Mucosa of descending colon (tissue), 3 donors: ENCODE measurements around the gene RERG. TPM values are rescaled to one million over a fixed set of nuclear protein-coding genes. Genes with fewer than 3 reads are reported as not detected.

Experiments
- ATAC-seq: fragments of 200-7000 bp; cut with Tn5 transposase; one replicate; pipeline ENCODE4 v1.9.1; 2020; ENCODE audit warnings: mild to moderate bottlenecking, moderate library complexity
- DNase-seq, 3 donors: peaks; one replicate each; pipeline ENCODE4 v3.0.0-alpha.2; 2020
- H3K36me3 ChIP-seq: fragments of 200-600 bp; one replicate; pipeline ENCODE4 v1.8.0; 2021; ENCODE audit warnings: low read depth, mild to moderate bottlenecking
- H3K4me1 ChIP-seq: fragments of 200-600 bp; one replicate; pipeline ENCODE4 v1.8.0; 2021; ENCODE audit warnings: low read depth, mild to moderate bottlenecking
- H3K4me3 ChIP-seq: fragments of 200-600 bp; one replicate; pipeline ENCODE4 v1.8.0; 2021; ENCODE audit warnings: mild to moderate bottlenecking
- H3K9me3 ChIP-seq: fragments of 200-600 bp; one replicate; pipeline ENCODE4 v1.8.0; 2021; ENCODE audit warnings: mild to moderate bottlenecking
- CTCF ChIP-seq: fragments of 200-600 bp; IDR thresholded peaks from one replicate; pipeline ENCODE4 v1.8.0; 2022; ENCODE audit warnings: antibody characterized with exemption, mild to moderate bottlenecking
- intact Hi-C, 2 donors: fragments of 100-400 bp; cut with DNase I in 1 of 2; cut with micrococcal nuclease in 1 of 2; formaldehyde crosslinking; loops; one replicate each; pipeline versions ENCODE4 v1.11.0 to v1.11.1; 2022; cut with DNase I, micrococcal nuclease
- total RNA-seq, 3 donors: library from RNA; stranded (reverse); fragmentation: NEBNext Ultra II Directional in 2 of 3; extraction: Animal tissue kit (Norgen Biotek cat#: 25700) in 2 of 3; gene quantifications; one replicate each; pipeline versions ENCODE4 v1.2.1 to v1.2.4, GENCODE V29; 2021 to 2023
- donor health status: DM: no; HTN: no; CAD: no; lungs with moderate emphysema.
- donor health status: DM: no; HTN: no; CAD: no.
- donor health status: DM: no; HTN: yes; CAD: no.

The RERG gene
- total RNA-seq, 3 donors from 2014 or later: 1.4 to 31.6 (median 5.2) TPM

DNA sequence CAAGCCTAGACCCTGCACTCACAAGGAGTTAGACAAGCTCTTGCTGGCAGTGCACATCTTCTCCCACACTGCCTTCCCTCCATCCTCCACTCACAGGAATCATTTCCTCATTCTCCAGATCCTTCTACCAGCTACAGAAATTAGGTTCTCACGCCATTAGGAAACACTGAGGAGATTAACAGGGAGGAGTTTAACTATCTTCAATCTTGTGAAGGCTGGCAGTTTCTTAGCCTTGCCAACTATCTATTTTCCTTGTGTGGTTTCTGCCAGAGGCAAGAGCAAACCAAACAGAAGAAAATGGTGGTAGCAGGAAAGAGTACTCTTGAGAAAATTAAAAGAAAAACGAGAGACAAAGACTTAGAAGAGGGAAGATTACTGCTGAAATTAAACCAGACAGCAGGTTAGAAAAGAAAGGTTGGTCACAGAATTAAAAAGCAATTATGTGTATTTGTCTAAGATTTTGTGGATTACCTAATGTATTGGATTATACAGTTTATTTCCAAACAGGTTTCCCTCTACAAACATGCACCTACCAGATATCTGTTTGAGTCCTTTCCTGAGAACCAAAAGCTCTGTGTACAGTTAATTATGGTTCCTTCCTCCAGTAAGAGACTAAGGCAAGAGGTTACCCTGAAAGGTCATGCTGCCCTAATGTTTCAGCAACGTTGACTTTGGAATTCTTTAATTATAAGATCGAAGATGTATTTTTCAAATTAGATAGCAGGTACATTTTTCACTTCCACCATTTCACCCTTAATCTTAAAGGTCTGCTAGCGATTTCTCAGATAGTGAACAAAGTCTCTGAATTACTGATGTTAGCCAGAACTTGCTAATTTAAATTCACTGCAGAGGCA is 5.0 kb downstream of the RERG start:
- intact Hi-C loops: no loop called here
- Histone ChIP-seq H3K9me3 (no peaks in the 10 kb centered on the region), H3K36me3 (no peaks in the 10 kb centered on the region), H3K4me1 (no peaks in the 10 kb centered on the region), H3K4me3 (no peak overlapping the region)
- DNase-seq (no peak), ATAC-seq (no peak)
- no peak for TF ChIP-seq CTCF

- Histone ChIP-seq H3K36me3 (no peaks in the 10 kb centered on the region), H3K4me3 (no peak overlapping the region), H3K4me1 (no peaks in the 10 kb centered on the region), H3K9me3 (no peaks in the 10 kb centered on the region)
- intact Hi-C loops: no loop called here
- ATAC-seq (no peak), DNase-seq (no peak)
- TF ChIP-seq CTCF: no peak
Observed at GRCh38 chr12:15214851-15215601, 6.2 kb downstream of the RERG start.

DNA sequence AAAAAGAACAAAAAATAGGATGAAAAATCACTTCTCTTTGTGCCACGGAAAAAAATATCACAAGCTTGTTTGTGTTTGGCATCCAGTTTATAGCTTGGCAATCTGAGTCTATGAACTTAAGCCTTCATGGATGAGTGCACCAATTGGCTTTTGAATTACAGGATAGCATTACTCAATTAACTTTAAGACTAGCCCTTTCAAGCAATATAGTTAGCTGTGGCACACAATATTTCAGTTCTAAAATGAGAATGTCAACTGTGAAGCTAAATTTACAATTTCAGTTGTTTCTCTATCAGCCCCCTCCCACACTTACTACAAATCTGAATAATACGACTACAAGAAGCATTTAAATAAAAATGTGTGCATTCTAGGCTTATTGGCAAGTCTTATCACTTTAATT is 8.3 kb downstream of the RERG start:
- no peaks in the 10 kb centered on the region for H3K36me3 ChIP-seq
- TF ChIP-seq CTCF: no peak
- no peak for ATAC-seq
- no peaks in the 10 kb centered on the region for H3K9me3 ChIP-seq
- no peak overlapping the region for H3K4me3 ChIP-seq
- no peaks in the 10 kb centered on the region for H3K4me1 ChIP-seq
- intact Hi-C loops: no loop called here
- no peak for DNase-seq

GRCh38 chr12:15209782-15210181 is 11.4 kb downstream of the RERG start:
- ATAC-seq: no peak
- intact Hi-C loops: no loop called here
- H3K9me3 ChIP-seq: no peaks in the 10 kb centered on the region
- no peaks in the 10 kb centered on the region for H3K4me1 ChIP-seq
- no peak overlapping the region for H3K4me3 ChIP-seq
- no peak for DNase-seq
- H3K36me3 ChIP-seq: no peaks in the 10 kb centered on the region
- TF ChIP-seq CTCF: no peak

DNA sequence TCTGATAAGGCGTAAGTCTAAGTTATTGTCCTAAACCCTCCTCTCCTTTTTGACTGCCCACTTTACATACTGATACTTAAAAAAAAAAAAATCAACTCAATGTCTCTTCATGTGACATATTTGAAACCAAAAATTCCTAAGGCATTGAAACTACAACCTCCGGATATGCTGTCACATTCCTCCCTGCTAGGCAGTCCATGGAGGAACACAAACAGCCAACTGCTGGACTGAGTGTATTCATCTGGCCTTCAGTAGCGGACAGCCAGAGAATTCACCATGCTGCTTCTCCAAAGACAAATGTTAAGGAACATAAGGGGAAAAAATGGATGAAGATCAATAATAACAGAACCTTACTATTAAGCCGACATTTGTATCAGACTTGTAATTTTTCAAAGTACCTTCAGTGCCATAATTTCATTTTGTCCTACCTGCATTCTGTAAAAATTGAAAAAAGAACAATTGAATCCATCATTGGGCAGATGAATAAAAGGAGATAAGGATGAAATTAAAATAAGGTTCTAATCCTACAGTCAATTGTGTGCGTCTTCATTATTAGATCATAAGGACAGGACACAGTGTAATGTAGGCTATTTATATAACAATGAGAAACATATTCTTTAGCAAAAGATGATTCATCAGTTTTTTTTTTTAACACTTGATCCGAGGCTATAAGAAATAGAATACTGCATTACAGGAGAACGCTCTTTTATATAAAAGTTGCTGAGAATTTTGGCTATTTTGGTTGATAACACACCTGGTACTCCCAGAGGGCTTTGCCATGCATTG is 12.2 kb downstream of the RERG start:
- DNase-seq (no peak), ATAC-seq (no peak)
- no peaks in the 10 kb centered on the region for H3K9me3 ChIP-seq
- no peak for TF ChIP-seq CTCF
- intact Hi-C loops: no loop called here
- H3K4me3 ChIP-seq: no peak overlapping the region
- H3K36me3 ChIP-seq: no peaks in the 10 kb centered on the region
- no peaks in the 10 kb centered on the region for H3K4me1 ChIP-seq
